Fibroblast of lung (primary cell): ENCODE results near the gene IRAK1.

Experiments
- EZH2 ChIP-seq: IDR thresholded peaks from 2 replicates; pipeline ENCODE4 v1.5.1; 2012; ENCODE audit warnings: low read length, control low read depth, mild to moderate bottlenecking; ENCODE audit errors: missing control alignments
- TF ChIP-seq, protein P1 (sequence below), 2 donors: IDR thresholded peaks in 1 of 2; conservative IDR thresholded peaks in 1 of 2; 1 replicate in 1 of 2; 2 replicates in 1 of 2; pipeline ENCODE4 v1.5.1; 2011 to 2012; ENCODE audit warnings: low read length in 2 of 2, control low read depth in 1 of 2, inconsistent platforms in 1 of 2, low read depth in 1 of 2, mild to moderate bottlenecking in 1 of 2

DNA sequence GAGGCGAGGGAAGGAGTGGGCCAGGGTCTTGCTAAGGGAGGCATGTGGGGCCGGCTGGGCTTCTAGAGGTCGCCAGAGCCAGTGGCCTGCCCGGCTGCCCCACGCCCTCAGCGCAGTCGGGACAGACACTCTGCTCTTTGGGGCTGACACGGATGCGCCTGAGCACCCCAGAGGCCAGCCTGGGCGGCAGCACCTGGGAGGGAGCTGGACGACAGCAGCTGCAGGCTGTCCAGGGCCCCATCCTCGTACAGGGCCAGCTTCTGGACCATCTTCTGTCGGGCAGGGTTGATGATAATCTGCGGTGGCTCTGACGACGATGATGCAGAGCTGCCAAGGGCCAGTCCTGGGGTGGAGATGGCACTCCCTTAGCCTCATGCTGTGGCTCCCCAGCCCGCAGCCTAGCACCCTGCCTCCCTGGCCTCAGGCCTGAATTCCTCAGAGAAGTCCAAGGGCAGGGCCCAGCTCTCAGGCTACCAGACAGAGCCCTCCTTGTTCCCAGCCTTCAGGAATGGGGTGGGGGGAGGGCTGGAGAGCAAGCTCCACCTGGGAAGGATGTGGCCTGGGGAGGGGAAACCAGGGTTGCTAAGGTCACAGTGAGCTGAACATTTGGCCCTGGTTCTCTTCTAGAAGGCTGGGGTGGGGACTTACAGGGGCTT, 7.2 kb downstream of the IRAK1 start:
- TF ChIP-seq, protein P1, sequence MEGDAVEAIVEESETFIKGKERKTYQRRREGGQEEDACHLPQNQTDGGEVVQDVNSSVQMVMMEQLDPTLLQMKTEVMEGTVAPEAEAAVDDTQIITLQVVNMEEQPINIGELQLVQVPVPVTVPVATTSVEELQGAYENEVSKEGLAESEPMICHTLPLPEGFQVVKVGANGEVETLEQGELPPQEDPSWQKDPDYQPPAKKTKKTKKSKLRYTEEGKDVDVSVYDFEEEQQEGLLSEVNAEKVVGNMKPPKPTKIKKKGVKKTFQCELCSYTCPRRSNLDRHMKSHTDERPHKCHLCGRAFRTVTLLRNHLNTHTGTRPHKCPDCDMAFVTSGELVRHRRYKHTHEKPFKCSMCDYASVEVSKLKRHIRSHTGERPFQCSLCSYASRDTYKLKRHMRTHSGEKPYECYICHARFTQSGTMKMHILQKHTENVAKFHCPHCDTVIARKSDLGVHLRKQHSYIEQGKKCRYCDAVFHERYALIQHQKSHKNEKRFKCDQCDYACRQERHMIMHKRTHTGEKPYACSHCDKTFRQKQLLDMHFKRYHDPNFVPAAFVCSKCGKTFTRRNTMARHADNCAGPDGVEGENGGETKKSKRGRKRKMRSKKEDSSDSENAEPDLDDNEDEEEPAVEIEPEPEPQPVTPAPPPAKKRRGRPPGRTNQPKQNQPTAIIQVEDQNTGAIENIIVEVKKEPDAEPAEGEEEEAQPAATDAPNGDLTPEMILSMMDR (conservative IDR thresholded peaks at IDR 0.05 in 1 of 2, IDR thresholded peaks at IDR 0.05 in 1 of 2; ENCODE audit: low read depth in 1 of 2, low read length in 2 of 2) = no peak
- TF ChIP-seq EZH2 = no peak
